ENCODE measurements around the gene ZNF783. TPM values are rescaled to one million over a fixed set of nuclear protein-coding genes. Genes with fewer than 3 reads are reported as not detected.
A peak's percentile ranks its signal among the peaks of the same experiment; 100 is the strongest.

Gene ZNF783
- total RNA-seq, 4 donors from 2014 or later = 9.9 to 20.8 (median 14.4) TPM

DNA sequence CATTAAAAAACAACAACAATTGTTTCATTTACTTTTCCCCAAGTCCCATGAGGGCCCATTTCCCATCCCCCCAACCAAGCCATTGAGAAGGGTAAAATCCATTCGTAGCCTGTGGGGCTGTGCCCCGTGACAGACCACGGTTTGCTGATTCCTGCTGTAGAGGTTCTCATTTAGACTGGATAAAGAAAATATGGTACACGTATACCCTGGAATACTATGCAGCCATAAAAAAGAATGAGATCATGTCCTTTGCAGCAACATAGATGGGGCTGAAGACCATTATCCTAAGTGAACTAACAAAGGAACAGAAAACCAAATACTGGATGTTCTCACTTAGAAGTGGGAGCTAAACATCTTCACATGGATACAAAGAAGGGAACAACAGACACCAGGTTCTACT is 44.9 kb downstream of the ZNF783 start:
- WGBS = 92% methylated on average over 4 of the region's 4 CpGs
- H3K36me3 ChIP-seq = no peaks in the 10 kb centered on the region
- H3K27ac ChIP-seq = no peak overlapping the region
- H3K9me3 ChIP-seq = no peaks in the 10 kb centered on the region
- H3K4me1 ChIP-seq = no peaks in the 10 kb centered on the region
- no peak for TF ChIP-seq POLR2AphosphoS5 (IDR thresholded peaks at IDR 0.05)
- no peak for TF ChIP-seq POLR2A (IDR thresholded peaks at IDR 0.05)
- no peak for TF ChIP-seq EP300 (IDR thresholded peaks at IDR 0.05)
- TF ChIP-seq, protein P1, sequence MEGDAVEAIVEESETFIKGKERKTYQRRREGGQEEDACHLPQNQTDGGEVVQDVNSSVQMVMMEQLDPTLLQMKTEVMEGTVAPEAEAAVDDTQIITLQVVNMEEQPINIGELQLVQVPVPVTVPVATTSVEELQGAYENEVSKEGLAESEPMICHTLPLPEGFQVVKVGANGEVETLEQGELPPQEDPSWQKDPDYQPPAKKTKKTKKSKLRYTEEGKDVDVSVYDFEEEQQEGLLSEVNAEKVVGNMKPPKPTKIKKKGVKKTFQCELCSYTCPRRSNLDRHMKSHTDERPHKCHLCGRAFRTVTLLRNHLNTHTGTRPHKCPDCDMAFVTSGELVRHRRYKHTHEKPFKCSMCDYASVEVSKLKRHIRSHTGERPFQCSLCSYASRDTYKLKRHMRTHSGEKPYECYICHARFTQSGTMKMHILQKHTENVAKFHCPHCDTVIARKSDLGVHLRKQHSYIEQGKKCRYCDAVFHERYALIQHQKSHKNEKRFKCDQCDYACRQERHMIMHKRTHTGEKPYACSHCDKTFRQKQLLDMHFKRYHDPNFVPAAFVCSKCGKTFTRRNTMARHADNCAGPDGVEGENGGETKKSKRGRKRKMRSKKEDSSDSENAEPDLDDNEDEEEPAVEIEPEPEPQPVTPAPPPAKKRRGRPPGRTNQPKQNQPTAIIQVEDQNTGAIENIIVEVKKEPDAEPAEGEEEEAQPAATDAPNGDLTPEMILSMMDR (IDR thresholded peaks at IDR 0.05) = no peak
- no peak for DNase-seq (ENCODE audit: low spot score in 2 of 2)
- H3K27me3 ChIP-seq = no peaks in the 10 kb centered on the region
- H3K4me3 ChIP-seq = no peak overlapping the region

DNA sequence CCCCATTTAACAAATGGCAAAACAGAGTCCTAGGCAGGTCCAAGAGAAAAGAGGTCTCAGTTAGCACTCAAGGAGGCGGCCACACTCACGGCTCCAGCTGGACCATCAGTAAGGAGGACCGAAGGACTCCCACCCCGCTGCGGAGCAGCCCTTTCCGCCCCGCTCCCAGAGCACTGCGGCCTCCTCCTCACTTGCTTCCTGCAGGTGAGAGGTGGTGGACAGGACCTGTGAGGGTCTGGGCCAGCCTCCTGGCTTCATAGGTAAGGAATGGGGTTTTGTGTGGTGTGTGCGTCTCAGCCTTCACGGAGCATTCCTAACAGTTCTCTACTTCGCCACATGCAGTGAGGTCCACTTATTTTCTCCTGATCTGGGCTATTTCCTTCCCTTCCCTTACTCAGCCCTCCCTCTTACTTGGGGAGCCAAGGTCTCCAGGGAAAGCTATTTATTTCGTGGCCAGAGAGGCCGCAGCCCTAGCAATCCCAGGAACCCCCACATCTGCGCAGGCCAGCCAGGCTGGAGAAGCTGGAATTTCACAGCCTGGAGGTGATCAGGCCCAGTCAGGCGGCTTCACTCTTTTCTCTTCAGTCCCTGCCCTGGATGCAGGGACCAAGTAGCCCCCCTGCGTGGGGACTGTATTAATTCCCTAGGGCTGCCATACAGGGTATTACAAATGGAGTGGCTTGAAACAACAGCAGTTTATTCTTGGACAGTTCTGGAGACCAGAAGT is 45.9 kb downstream of the ZNF783 start:
- WGBS = 81% methylated on average over 16 of the region's 16 CpGs
- Histone ChIP-seq H3K9me3 (no peaks in the 10 kb centered on the region), H3K4me1 (no peaks in the 10 kb centered on the region), H3K27ac (no peak overlapping the region), H3K4me3 (no peak overlapping the region), H3K27me3 (no peaks in the 10 kb centered on the region), H3K36me3 (no peaks in the 10 kb centered on the region)
- no peak for TF ChIP-seq POLR2A (IDR thresholded peaks at IDR 0.05)
- TF ChIP-seq POLR2AphosphoS5 (IDR thresholded peaks at IDR 0.05) = no peak
- no peak for TF ChIP-seq EP300 (IDR thresholded peaks at IDR 0.05)
- TF ChIP-seq, protein P1 (IDR thresholded peaks at IDR 0.05) = no peak
- no peak for DNase-seq (ENCODE audit: low spot score in 2 of 2)

DNA sequence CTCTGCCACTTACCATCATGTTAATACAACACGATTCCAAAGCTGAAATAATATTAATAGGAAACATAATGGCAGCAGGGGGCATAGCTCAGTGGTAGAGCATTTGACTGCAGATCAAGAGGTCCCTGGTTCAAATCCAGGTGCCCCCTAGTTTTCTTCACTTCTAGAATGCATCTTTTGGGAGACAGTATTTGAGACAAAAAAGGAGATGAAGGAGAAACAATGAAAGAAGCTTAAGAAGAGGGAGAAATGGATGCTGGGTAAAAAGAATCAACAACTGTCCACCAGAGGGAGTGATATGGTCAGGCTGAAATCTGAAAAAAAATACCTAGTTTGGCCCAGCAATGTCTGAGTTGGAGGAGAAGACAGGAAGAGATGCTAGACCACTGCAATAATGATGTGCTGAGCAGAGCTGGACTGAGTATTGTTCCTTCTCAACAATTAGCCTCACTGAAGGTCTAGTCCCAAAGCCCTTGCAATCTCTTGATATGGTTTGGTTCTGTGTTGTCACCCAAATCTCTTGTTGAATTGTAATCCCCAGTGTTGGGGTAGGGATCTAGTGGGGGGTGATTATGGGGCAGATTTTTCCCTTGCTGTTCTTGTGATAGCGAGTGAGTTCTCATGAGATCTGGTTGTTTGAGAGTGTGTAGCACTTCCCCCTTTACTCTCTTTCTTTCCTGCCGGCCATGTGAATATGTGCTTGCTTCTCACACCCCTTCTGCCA is 48.3 kb downstream of the ZNF783 start:
- no peak for TF ChIP-seq EP300 (IDR thresholded peaks at IDR 0.05)
- no peak for TF ChIP-seq POLR2AphosphoS5 (IDR thresholded peaks at IDR 0.05)
- TF ChIP-seq, protein P1 (IDR thresholded peaks at IDR 0.05) = peak in 1 of 2 donors; percentile 21
- TF ChIP-seq POLR2A (IDR thresholded peaks at IDR 0.05) = no peak
- Histone ChIP-seq H3K4me3 (no peak overlapping the region), H3K27me3 (no peaks in the 10 kb centered on the region), H3K4me1 (no peaks in the 10 kb centered on the region), H3K27ac (no peak overlapping the region), H3K9me3 (no peaks in the 10 kb centered on the region), H3K36me3 (no peaks in the 10 kb centered on the region)
- DNase-seq (ENCODE audit: low spot score in 2 of 2) = no peak
- 90% methylated on average over 3 of the region's 3 CpGs for WGBS

DNA sequence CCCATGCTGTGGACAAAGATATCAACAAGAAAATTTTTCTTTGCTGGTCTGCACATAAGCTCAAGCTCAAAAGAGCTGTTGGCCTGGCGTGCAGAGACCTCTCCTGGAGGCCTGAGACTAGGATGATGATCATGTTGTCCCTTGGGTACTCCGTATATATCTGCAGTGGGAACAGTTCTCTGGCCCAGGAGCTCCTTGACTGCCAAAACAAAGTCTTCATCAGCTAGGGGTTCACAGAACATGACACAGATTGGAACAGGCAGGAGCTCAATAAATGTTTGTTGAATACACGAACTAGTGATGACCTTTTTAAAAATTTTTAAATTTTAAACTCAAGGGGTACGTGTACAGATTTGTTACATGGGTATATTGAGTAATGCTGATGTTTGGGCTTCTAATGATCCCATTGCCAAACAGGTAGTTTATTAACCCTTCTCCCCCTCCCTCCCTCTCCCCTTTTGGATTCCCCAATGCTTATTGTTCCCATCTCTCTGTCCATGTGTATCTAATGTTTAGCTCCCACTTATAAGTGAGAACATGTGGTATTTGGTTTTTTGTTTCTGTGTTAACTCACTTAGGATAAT is 49.1 kb downstream of the ZNF783 start:
- DNase-seq (ENCODE audit: low spot score in 2 of 2) = no peak
- WGBS = 68% methylated on average over 4 of the region's 4 CpGs
- no peaks in the 10 kb centered on the region for H3K9me3 ChIP-seq
- H3K27me3 ChIP-seq = no peaks in the 10 kb centered on the region
- H3K4me3 ChIP-seq = no peak overlapping the region
- TF ChIP-seq, protein P1 (IDR thresholded peaks at IDR 0.05) = no peak
- TF ChIP-seq EP300 (IDR thresholded peaks at IDR 0.05) = no peak
- TF ChIP-seq POLR2A (IDR thresholded peaks at IDR 0.05) = no peak
- TF ChIP-seq POLR2AphosphoS5 (IDR thresholded peaks at IDR 0.05) = no peak
- H3K27ac ChIP-seq = no peak overlapping the region
- no peaks in the 10 kb centered on the region for H3K4me1 ChIP-seq
- no peaks in the 10 kb centered on the region for H3K36me3 ChIP-seq

DNA sequence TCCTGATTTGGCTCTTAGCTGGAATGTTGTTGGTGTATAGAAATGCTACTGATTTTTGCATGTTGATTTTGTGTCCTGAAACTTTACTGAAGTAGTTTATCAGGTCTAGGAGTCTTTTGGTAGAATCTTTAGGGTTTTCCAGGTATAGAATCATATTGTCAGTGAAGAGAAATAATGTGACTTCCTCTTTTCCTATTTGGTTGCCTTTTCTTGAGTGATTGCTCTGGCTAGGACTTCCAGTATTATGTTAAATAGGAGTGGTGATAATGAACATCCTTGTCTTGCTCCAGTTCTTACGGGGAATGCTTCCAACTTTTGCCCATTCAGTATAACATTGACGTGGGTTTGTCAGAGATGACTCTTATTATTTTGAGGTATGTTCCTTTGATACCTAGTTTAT is 52.0 kb downstream of the ZNF783 start:
- H3K36me3 ChIP-seq = no peaks in the 10 kb centered on the region
- TF ChIP-seq EP300 (IDR thresholded peaks at IDR 0.05) (no peak), POLR2A (IDR thresholded peaks at IDR 0.05) (no peak), POLR2AphosphoS5 (IDR thresholded peaks at IDR 0.05) (no peak)
- TF ChIP-seq, protein P1 (IDR thresholded peaks at IDR 0.05) = no peak
- DNase-seq (ENCODE audit: low spot score in 2 of 2) = no peak
- peaks cover 8% of the 10 kb centered on the region for H3K27me3 ChIP-seq
- 77% methylated on average over 2 of the region's 2 CpGs for WGBS
- no peak overlapping the region for H3K4me3 ChIP-seq
- H3K4me1 ChIP-seq = no peaks in the 10 kb centered on the region
- no peak overlapping the region for H3K27ac ChIP-seq
- H3K9me3 ChIP-seq = no peaks in the 10 kb centered on the region

Data from suprapubic skin (tissue), 4 donors.